Measurements from ENCODE around the gene RNF2. TPM values are rescaled to one million over a fixed set of nuclear protein-coding genes. Genes with fewer than 3 reads are reported as not detected.

Gene RNF2
- total and polyA plus RNA-seq, 2 donors (not counting 3 experiments of a cell fraction or from before 2014, with no cell fraction given), result 13.6 to 30.6 TPM

- no peak for FAIRE-seq
- POLR2A ChIA-PET, result no interaction called here
- intact Hi-C loops (cut with micrococcal nuclease), result no loop called here
Measured at GRCh38 chr1:185105121-185105520, 59.8 kb downstream of the RNF2 start.

More at GRCh38 chr1:185105121-185105520, 59.8 kb downstream of the RNF2 start:
- Histone ChIP-seq H3K4me3 (replicated peaks in 1 of 3; ENCODE audit: insufficient read depth in 1 of 3, low read depth in 1 of 3, low read length in 3 of 3) (no peak overlapping the region), H3K9me1 (replicated peaks; ENCODE audit: control insufficient read depth, extremely low read depth, insufficient read depth, low read length) (no peaks in the 10 kb centered on the region), H3K9ac (replicated peaks; ENCODE audit: extremely low read depth, insufficient read depth, low read length) (no peak overlapping the region), H3K9me3 (replicated peaks; ENCODE audit: control insufficient read depth, insufficient read depth, low read length) (no peaks in the 10 kb centered on the region), H3K79me2 (ENCODE audit: control insufficient read depth, insufficient read depth, low read length) (no peaks in the 10 kb centered on the region), H3K4me1 (ENCODE audit: control insufficient read depth, extremely low read depth, insufficient read depth, low read length) (no peaks in the 10 kb centered on the region), H3K27ac (ENCODE audit: insufficient read depth, low read depth, low read length) (no peak overlapping the region), H3K36me3 (ENCODE audit: control insufficient read depth in 2 of 2, extremely low read depth in 1 of 2, insufficient read depth in 2 of 2, low read length in 2 of 2) (no peaks in the 10 kb centered on the region), H3K4me2 (ENCODE audit: insufficient read depth, low read length) (no peak overlapping the region), H3K27me3 (ENCODE audit: control insufficient read depth in 2 of 2, insufficient read depth in 2 of 2, low read length in 2 of 2) (no peaks in the 10 kb centered on the region), H4K20me1 (replicated peaks; ENCODE audit: control insufficient read depth, extremely low read depth, insufficient read depth, low read length) (no peaks in the 10 kb centered on the region), H2AFZ (ENCODE audit: low read depth, low read length) (no peak overlapping the region)
- TF ChIP-seq MAX (IDR thresholded peaks at IDR 0.05; ENCODE audit: insufficient read depth, insufficient read length) (no peak), JUN (IDR thresholded peaks at IDR 0.05; ENCODE audit: borderline replicate concordance, insufficient read depth, insufficient read length, low read depth) (no peak), EZH2 (IDR thresholded peaks at IDR 0.05; ENCODE audit: borderline replicate concordance, low read depth, low read length, severe bottlenecking) (no peak), FOS (IDR thresholded peaks at IDR 0.05; ENCODE audit: borderline replicate concordance, insufficient read depth, low read length) (no peak), MYC (IDR thresholded peaks at IDR 0.05; ENCODE audit: low read depth, low read length) (no peak), POLR2A (IDR thresholded peaks at IDR 0.05; ENCODE audit: low read depth, low read length) (no peak), CTCF (IDR thresholded peaks at IDR 0.05; ENCODE audit: extremely low read depth in 1 of 2, insufficient read depth in 1 of 2, low read depth in 1 of 2, low read length in 2 of 2) (no peak)
- no peak for DNase-seq (ENCODE audit: low read depth, low spot score)
- BruUV-seq (replicated peaks), result no TSS peak
- dilution Hi-C loops (cut with MboI; ENCODE audit: extremely low pct_ligation_motif_present, low sequenced_read_pairs), result no loop called here
- CTCF ChIA-PET, result no interaction called here
